SK-N-MC (cell line): ENCODE measurements around the gene AMBP.

Experiments
- DNase-seq: peaks from one replicate; pipeline ENCODE4 v3.0.0-alpha.2; 2011; ENCODE audit warnings: low read depth, low spot score
- H3K27ac ChIP-seq: fragments of 200-600 bp; sonication (generic); 2 replicates; pipeline ENCODE4 v1.5.1; 2016; ENCODE audit warnings: mixed run types
- H3K36me3 ChIP-seq: fragments of 200-600 bp; sonication (generic); 2 replicates; pipeline ENCODE4 v1.6.1; 2017; ENCODE audit warnings: antibody characterized with exemption, low read length, mixed read lengths; ENCODE audit not compliant: insufficient read depth
- H3K4me3 ChIP-seq: fragments of 200-600 bp; sonication (generic); 2 replicates; pipeline ENCODE4 v1.5.1; 2016
- H3K9ac ChIP-seq: fragments of 200-600 bp; sonication (generic); 2 replicates; pipeline ENCODE4 v1.8.0; 2017; ENCODE audit warnings: mixed run types, mixed read lengths; ENCODE audit not compliant: insufficient read length
- H3K9me3 ChIP-seq: fragments of 200-600 bp; sonication (generic); 2 replicates; pipeline ENCODE4 v1.6.1; 2017; ENCODE audit warnings: low read depth, mild to moderate bottlenecking, antibody characterized with exemption, low read length, moderate library complexity, mixed read lengths
- EZH2 ChIP-seq: fragments of 200-600 bp; sonication (generic); IDR thresholded peaks from one replicate; pipeline ENCODE4 v1.6.1; 2017; ENCODE audit warnings: antibody characterized with exemption
- FOXP2 ChIP-seq: optimal IDR thresholded peaks from 2 replicates; pipeline ENCODE3; 2011; ENCODE audit warnings: mild to moderate bottlenecking, moderate library complexity; ENCODE audit not compliant: insufficient read depth; ENCODE audit errors: extremely low read length, control extremely low read depth
- POLR2AphosphoS5 ChIP-seq: IDR thresholded peaks from 2 replicates; pipeline ENCODE4 v1.6.1; 2012; ENCODE audit warnings: mild to moderate bottlenecking, low read depth, low read length, borderline replicate concordance

The AMBP gene

GRCh38 chr9:114078021-114078780 is at the start of gene AMBP:
Gene AMBP (minus strand): TSS chr9:114078300. CDS start chr9:114078209, 91 bp downstream.
- H3K9ac ChIP-seq = no peak within 1 kb of the TSS
- H3K4me3 ChIP-seq = no peak within 1 kb of the TSS
- no peak for DNase-seq
- H3K27ac ChIP-seq = no peak within 1 kb of the TSS
- no peaks in the 10 kb centered on the region for H3K9me3 ChIP-seq
- H3K36me3 ChIP-seq = no peaks in the 10 kb centered on the region
- no peak for TF ChIP-seq EZH2

GRCh38 chr9:114126247-114127060 is 48.4 kb upstream of the AMBP start:
- TF ChIP-seq POLR2AphosphoS5 (no peak), EZH2 (no peak), FOXP2 (no peak)
- DNase-seq = no peak
- no peaks in the 10 kb centered on the region for H3K9me3 ChIP-seq

GRCh38 chr9:114125476-114126013 is 47.4 kb upstream of the AMBP start:
- H3K4me3 ChIP-seq = no peak overlapping the region
- no peaks in the 10 kb centered on the region for H3K36me3 ChIP-seq
- no peak for TF ChIP-seq EZH2
- TF ChIP-seq FOXP2 = no peak
- no peak for TF ChIP-seq POLR2AphosphoS5
- DNase-seq = no peak
- no peaks in the 10 kb centered on the region for H3K9me3 ChIP-seq
- no peak overlapping the region for H3K9ac ChIP-seq
- no peak overlapping the region for H3K27ac ChIP-seq

More at GRCh38 chr9:114126247-114127060, 48.4 kb upstream of the AMBP start:
- no peaks in the 10 kb centered on the region for H3K36me3 ChIP-seq
- H3K9ac ChIP-seq = no peak overlapping the region
- no peak overlapping the region for H3K4me3 ChIP-seq
- no peak overlapping the region for H3K27ac ChIP-seq

GRCh38 chr9:114124666-114125475 is 46.8 kb upstream of the AMBP start:
- no peak for DNase-seq
- Histone ChIP-seq H3K9ac (no peak overlapping the region), H3K36me3 (no peaks in the 10 kb centered on the region), H3K9me3 (no peaks in the 10 kb centered on the region), H3K4me3 (no peak overlapping the region), H3K27ac (no peak overlapping the region)
- TF ChIP-seq FOXP2 (no peak), EZH2 (no peak), POLR2AphosphoS5 (no peak)

GRCh38 chr9:114124138-114124537 is 46.0 kb upstream of the AMBP start:
- TF ChIP-seq POLR2AphosphoS5 = no peak
- no peak for TF ChIP-seq EZH2
- no peaks in the 10 kb centered on the region for H3K9me3 ChIP-seq
- DNase-seq = no peak
- no peak overlapping the region for H3K4me3 ChIP-seq
- no peak overlapping the region for H3K27ac ChIP-seq
- no peak overlapping the region for H3K9ac ChIP-seq
- no peaks in the 10 kb centered on the region for H3K36me3 ChIP-seq

GRCh38 chr9:114123031-114123977 is 45.2 kb upstream of the AMBP start:
- Histone ChIP-seq H3K9ac (no peak overlapping the region), H3K36me3 (no peaks in the 10 kb centered on the region), H3K27ac (no peak overlapping the region), H3K9me3 (no peaks in the 10 kb centered on the region), H3K4me3 (no peak overlapping the region)
- no peak for DNase-seq
- no peak for TF ChIP-seq POLR2AphosphoS5
- no peak for TF ChIP-seq EZH2
- TF ChIP-seq FOXP2 = no peak
